Endodermal cell (in vitro differentiated cells): ENCODE data around the gene MSRB2. TPM values are rescaled to one million over a fixed set of nuclear protein-coding genes. Genes with fewer than 3 reads are reported as not detected.

ENCODE experiments used
- DNase-seq: peaks from one replicate; pipeline ENCODE4 v3.0.0-alpha.2; 2017
- H3K27ac ChIP-seq: 2 replicates; pipeline ENCODE4 v1.5.1; 2013; ENCODE audit warnings: mild to moderate bottlenecking, low read depth, low read length, moderate library complexity
- H3K27me3 ChIP-seq: 2 replicates; pipeline ENCODE4 v1.6.1; 2013; ENCODE audit warnings: mild to moderate bottlenecking, low read length, moderate library complexity; ENCODE audit not compliant: insufficient read depth, control insufficient read depth, poor library complexity, severe bottlenecking
- H3K36me3 ChIP-seq: 2 replicates; pipeline ENCODE4 v1.7.0; 2013; ENCODE audit warnings: mild to moderate bottlenecking, low read length, moderate library complexity; ENCODE audit not compliant: control insufficient read depth, insufficient read depth
- H3K4me1 ChIP-seq: one replicate; pipeline ENCODE4 v1.7.0; 2013; ENCODE audit warnings: low read length; ENCODE audit not compliant: control insufficient read depth, insufficient read depth
- H3K4me3 ChIP-seq: 2 replicates; pipeline ENCODE4 v1.5.1; 2013; ENCODE audit warnings: mild to moderate bottlenecking, low read length, moderate library complexity
- H3K9ac ChIP-seq: 2 replicates; pipeline ENCODE4 v1.6.1; 2013; ENCODE audit warnings: mild to moderate bottlenecking, low read length, moderate library complexity; ENCODE audit not compliant: poor library complexity, severe bottlenecking; ENCODE audit errors: extremely low read depth
- H3K9me3 ChIP-seq: 2 replicates; pipeline ENCODE4 v1.6.1; 2013; ENCODE audit warnings: mild to moderate bottlenecking, low read length, moderate library complexity; ENCODE audit not compliant: control insufficient read depth
- H3K27ac Mint-ChIP-seq: 2 replicates; pipeline ENCODE4 v1.8.0; 2020; ENCODE audit warnings: mixed read lengths
- H3K27me3 Mint-ChIP-seq: 2 replicates; pipeline ENCODE4 v1.8.0; 2021; ENCODE audit warnings: mild to moderate bottlenecking, mixed read lengths; ENCODE audit not compliant: insufficient read depth
- H3K36me3 Mint-ChIP-seq: 2 replicates; pipeline ENCODE4 v1.8.0; 2020; ENCODE audit warnings: low read depth, mixed read lengths
- H3K4me1 Mint-ChIP-seq: 2 replicates; pipeline ENCODE4 v1.8.0; 2020; ENCODE audit warnings: mixed read lengths
- H3K4me3 Mint-ChIP-seq: 2 replicates; pipeline ENCODE4 v1.8.0; 2020; ENCODE audit warnings: mild to moderate bottlenecking, moderate library complexity, mixed read lengths
- H3K9me3 Mint-ChIP-seq: 2 replicates; pipeline ENCODE4 v1.8.0; 2020; ENCODE audit warnings: mild to moderate bottlenecking, mixed read lengths
- WGBS, 2 experiments: methylation state at CpG; one replicate each; pipeline versions ENCODE4 v1.1.5 to v1.1.7; 2013; ENCODE audit warnings: missing lambda C conversion rate in 2 of 2, mixed read lengths in 1 of 2; ENCODE audit not compliant: insufficient coverage in 1 of 2, insufficient read length in 1 of 2; 5-methylcytosine and 5-hydroxymethylcytosine counted together
- total RNA-seq, 2 donors: library from RNA; stranded (reverse); fragmentation: NEBNext Ultra II Directional in 1 of 2; extraction: Animal tissue kit (Norgen Biotek cat#: 25700) in 1 of 2; gene quantifications; 2 replicates in 1 of 2; 3 replicates in 1 of 2; pipeline ENCODE4 v1.2.1, GENCODE V29; 2021
- TF ChIP-seq, protein P1 (sequence below): fragments of 200-600 bp; sonication (generic); conservative IDR thresholded peaks from 2 replicates; pipeline ENCODE4 v1.5.0; 2021; ENCODE audit warnings: antibody characterized with exemption, mild to moderate bottlenecking

MSRB2 gene
- total RNA-seq, 2 donors from 2014 or later, result 40.4 to 42.5 TPM

DNA sequence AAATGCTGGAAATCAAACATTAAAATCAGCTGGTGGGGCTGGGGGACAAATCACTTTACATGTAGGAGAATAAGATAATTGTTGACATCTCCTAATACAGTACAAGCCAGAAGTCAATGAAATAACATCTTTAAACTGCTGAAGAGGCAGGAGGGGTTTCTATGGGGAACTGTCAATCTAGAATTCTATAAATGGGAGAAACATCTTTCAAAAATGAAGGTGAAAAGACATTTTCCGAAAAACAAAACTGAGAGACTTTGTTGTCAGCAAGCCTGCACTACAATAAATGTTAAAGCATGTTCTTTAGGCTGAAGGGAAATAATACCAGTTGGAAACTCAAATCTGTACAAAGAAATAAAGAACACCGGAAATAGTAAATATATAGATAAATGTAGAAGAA lies 17.3 kb upstream of the MSRB2 start:
- H3K36me3 ChIP-seq, result no peaks in the 10 kb centered on the region
- no peaks in the 10 kb centered on the region for H3K27me3 ChIP-seq
- H3K9me3 Mint-ChIP-seq, result no peaks in the 10 kb centered on the region
- no peaks in the 10 kb centered on the region for H3K27me3 Mint-ChIP-seq
- no peak overlapping the region for H3K9ac ChIP-seq
- H3K27ac ChIP-seq, result no peak overlapping the region
- H3K36me3 Mint-ChIP-seq, result no peaks in the 10 kb centered on the region
- TF ChIP-seq, protein P1, sequence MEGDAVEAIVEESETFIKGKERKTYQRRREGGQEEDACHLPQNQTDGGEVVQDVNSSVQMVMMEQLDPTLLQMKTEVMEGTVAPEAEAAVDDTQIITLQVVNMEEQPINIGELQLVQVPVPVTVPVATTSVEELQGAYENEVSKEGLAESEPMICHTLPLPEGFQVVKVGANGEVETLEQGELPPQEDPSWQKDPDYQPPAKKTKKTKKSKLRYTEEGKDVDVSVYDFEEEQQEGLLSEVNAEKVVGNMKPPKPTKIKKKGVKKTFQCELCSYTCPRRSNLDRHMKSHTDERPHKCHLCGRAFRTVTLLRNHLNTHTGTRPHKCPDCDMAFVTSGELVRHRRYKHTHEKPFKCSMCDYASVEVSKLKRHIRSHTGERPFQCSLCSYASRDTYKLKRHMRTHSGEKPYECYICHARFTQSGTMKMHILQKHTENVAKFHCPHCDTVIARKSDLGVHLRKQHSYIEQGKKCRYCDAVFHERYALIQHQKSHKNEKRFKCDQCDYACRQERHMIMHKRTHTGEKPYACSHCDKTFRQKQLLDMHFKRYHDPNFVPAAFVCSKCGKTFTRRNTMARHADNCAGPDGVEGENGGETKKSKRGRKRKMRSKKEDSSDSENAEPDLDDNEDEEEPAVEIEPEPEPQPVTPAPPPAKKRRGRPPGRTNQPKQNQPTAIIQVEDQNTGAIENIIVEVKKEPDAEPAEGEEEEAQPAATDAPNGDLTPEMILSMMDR, result no peak
- no peak overlapping the region for H3K4me3 Mint-ChIP-seq
- H3K4me3 ChIP-seq, result no peak overlapping the region
- H3K4me1 ChIP-seq, result peaks cover 3% of the 10 kb centered on the region
- H3K4me1 Mint-ChIP-seq, result peaks cover 4% of the 10 kb centered on the region
- 60 to 94% methylated on average over 1 to 2 of the region's 2 CpGs for WGBS, 2 experiments
- no peak for DNase-seq
- H3K27ac Mint-ChIP-seq, result no peak overlapping the region
- no peaks in the 10 kb centered on the region for H3K9me3 ChIP-seq

- Mint-ChIP-seq H3K9me3 (no peaks in the 10 kb centered on the region), H3K36me3 (no peaks in the 10 kb centered on the region), H3K4me1 (peaks cover 4% of the 10 kb centered on the region), H3K4me3 (no peak overlapping the region), H3K27me3 (no peaks in the 10 kb centered on the region), H3K27ac (no peak overlapping the region)
- Histone ChIP-seq H3K9me3 (no peaks in the 10 kb centered on the region), H3K4me1 (peaks cover 3% of the 10 kb centered on the region), H3K27ac (no peak overlapping the region), H3K9ac (no peak overlapping the region), H3K36me3 (no peaks in the 10 kb centered on the region), H3K4me3 (no peak overlapping the region), H3K27me3 (no peaks in the 10 kb centered on the region)
- whole genome bisulfite sequencing, 2 experiments, result 27 to 59% methylated on average over 2 to 4 of the region's 4 CpGs
- TF ChIP-seq, protein P1, result no peak
- no peak for DNase-seq
These were observed 15.7 kb upstream of the MSRB2 start for GRCh38 chr10:23079700-23080099.

GRCh38 chr10:23080262-23080661 lies 15.1 kb upstream of the MSRB2 start:
- 84 to 92% methylated on average over 3 to 7 of the region's 7 CpGs for WGBS, 2 experiments
- Histone ChIP-seq H3K4me3 (no peak overlapping the region), H3K4me1 (peaks cover 3% of the 10 kb centered on the region), H3K9me3 (no peaks in the 10 kb centered on the region), H3K36me3 (no peaks in the 10 kb centered on the region), H3K27ac (no peak overlapping the region), H3K27me3 (no peaks in the 10 kb centered on the region), H3K9ac (no peak overlapping the region)
- DNase-seq, result no peak
- Mint-ChIP-seq H3K27ac (no peak overlapping the region), H3K36me3 (no peaks in the 10 kb centered on the region), H3K27me3 (no peaks in the 10 kb centered on the region), H3K4me1 (peaks cover 4% of the 10 kb centered on the region), H3K9me3 (no peaks in the 10 kb centered on the region), H3K4me3 (no peak overlapping the region)
- TF ChIP-seq, protein P1, result no peak
